Measurements from ENCODE around the gene ABT1.
A peak's percentile ranks its signal among the peaks of the same experiment; 100 is the strongest.

The ABT1 gene

GRCh38 chr6:26609463-26609862 lies 12.7 kb downstream of the ABT1 start:
- TF ChIP-seq FOXK2 (IDR thresholded peaks at IDR 0.05) (no peak), HDGF (IDR thresholded peaks at IDR 0.05; ENCODE audit: borderline replicate concordance) (no peak), FOXM1 (IDR thresholded peaks at IDR 0.05; ENCODE audit: borderline replicate concordance) (no peak), SP1 (IDR thresholded peaks at IDR 0.05) (no peak), PKNOX1 (IDR thresholded peaks at IDR 0.05) (peak; percentile 43)
- no peak for DNase-seq (ENCODE audit: extremely low spot score)
- ChIA-PET CTCF (no interaction called here), POLR2A (no interaction called here)

GRCh38 chr6:26611599-26611998 lies 14.8 kb downstream of the ABT1 start:
- DNase-seq (ENCODE audit: extremely low spot score), result no peak
- CTCF ChIA-PET, result no interaction called here
- TF ChIP-seq SUZ12 (IDR thresholded peaks at IDR 0.05) (no peak), FOXA1 (IDR thresholded peaks at IDR 0.05) (no peak)
- POLR2A ChIA-PET, result no interaction called here

- POLR2A ChIA-PET, result no interaction called here
- no peak for DNase-seq (ENCODE audit: extremely low spot score)
- CTCF ChIA-PET, result no interaction called here
Measured at GRCh38 chr6:26613201-26613600, 16.4 kb downstream of the ABT1 start.

GRCh38 chr6:26613689-26614683 lies 17.2 kb downstream of the ABT1 start:
- TF ChIP-seq ZNF384 (IDR thresholded peaks at IDR 0.05), result no peak
- no peak for TF ChIP-seq TARDBP (IDR thresholded peaks at IDR 0.05)
- TF ChIP-seq LEF1 (IDR thresholded peaks at IDR 0.05; ENCODE audit: borderline replicate concordance), result no peak
- no peak for DNase-seq (ENCODE audit: extremely low spot score)
- ChIA-PET CTCF (no interaction called here), POLR2A (no interaction called here)

More at GRCh38 chr6:26613201-26613600, 16.4 kb downstream of the ABT1 start:
- TF ChIP-seq FOXK2 (IDR thresholded peaks at IDR 0.05), result no peak
- TF ChIP-seq ZNF384 (IDR thresholded peaks at IDR 0.05), result no peak
- TF ChIP-seq L3MBTL2 (conservative IDR thresholded peaks at IDR 0.05), result no peak
- no peak for TF ChIP-seq FOXA1 (IDR thresholded peaks at IDR 0.05)
- no peak for TF ChIP-seq SUZ12 (IDR thresholded peaks at IDR 0.05)
- no peak for TF ChIP-seq PKNOX1 (IDR thresholded peaks at IDR 0.05)
- no peak for TF ChIP-seq HDGF (IDR thresholded peaks at IDR 0.05; ENCODE audit: borderline replicate concordance)
- no peak for TF ChIP-seq TARDBP (IDR thresholded peaks at IDR 0.05)
- TF ChIP-seq ARNT (IDR thresholded peaks at IDR 0.05), result no peak
- no peak for TF ChIP-seq CTBP1 (IDR thresholded peaks at IDR 0.05; ENCODE audit: borderline replicate concordance)
- no peak for TF ChIP-seq NFRKB (IDR thresholded peaks at IDR 0.05)
- no peak for TF ChIP-seq SP1 (IDR thresholded peaks at IDR 0.05)
- TF ChIP-seq FOXM1 (IDR thresholded peaks at IDR 0.05; ENCODE audit: borderline replicate concordance), result no peak
- no peak for TF ChIP-seq ELF4 (IDR thresholded peaks at IDR 0.05)
- TF ChIP-seq BHLHE40 (IDR thresholded peaks at IDR 0.05; ENCODE audit: borderline replicate concordance), result no peak
- no peak for TF ChIP-seq LEF1 (IDR thresholded peaks at IDR 0.05; ENCODE audit: borderline replicate concordance)

- TF ChIP-seq FOXM1 (IDR thresholded peaks at IDR 0.05; ENCODE audit: borderline replicate concordance) (no peak), SUZ12 (IDR thresholded peaks at IDR 0.05) (no peak), FOXA1 (IDR thresholded peaks at IDR 0.05) (no peak), ARNT (IDR thresholded peaks at IDR 0.05) (no peak), CTBP1 (IDR thresholded peaks at IDR 0.05; ENCODE audit: borderline replicate concordance) (no peak), TARDBP (IDR thresholded peaks at IDR 0.05) (no peak), PKNOX1 (IDR thresholded peaks at IDR 0.05) (no peak), ELF4 (IDR thresholded peaks at IDR 0.05) (no peak), ZNF384 (IDR thresholded peaks at IDR 0.05) (no peak), L3MBTL2 (conservative IDR thresholded peaks at IDR 0.05) (no peak), LEF1 (IDR thresholded peaks at IDR 0.05; ENCODE audit: borderline replicate concordance) (no peak)
- ChIA-PET POLR2A (no interaction called here), CTCF (no interaction called here)
- no peak for DNase-seq (ENCODE audit: extremely low spot score)
Measured at GRCh38 chr6:26623339-26623859, 26.6 kb downstream of the ABT1 start.

- DNase-seq (ENCODE audit: extremely low spot score), result no peak
- no peak for TF ChIP-seq FOXA1 (IDR thresholded peaks at IDR 0.05)
- no peak for TF ChIP-seq FOXK2 (IDR thresholded peaks at IDR 0.05)
- TF ChIP-seq ARNT (IDR thresholded peaks at IDR 0.05), result no peak
- no peak for TF ChIP-seq ZNF384 (IDR thresholded peaks at IDR 0.05)
- no peak for TF ChIP-seq PKNOX1 (IDR thresholded peaks at IDR 0.05)
- TF ChIP-seq SP1 (IDR thresholded peaks at IDR 0.05), result no peak
- TF ChIP-seq ELF4 (IDR thresholded peaks at IDR 0.05), result no peak
- TF ChIP-seq HDGF (IDR thresholded peaks at IDR 0.05; ENCODE audit: borderline replicate concordance), result no peak
- no peak for TF ChIP-seq SUZ12 (IDR thresholded peaks at IDR 0.05)
- no peak for TF ChIP-seq L3MBTL2 (conservative IDR thresholded peaks at IDR 0.05)
- TF ChIP-seq BHLHE40 (IDR thresholded peaks at IDR 0.05; ENCODE audit: borderline replicate concordance), result no peak
- no peak for TF ChIP-seq CTBP1 (IDR thresholded peaks at IDR 0.05; ENCODE audit: borderline replicate concordance)
- no peak for TF ChIP-seq TARDBP (IDR thresholded peaks at IDR 0.05)
- TF ChIP-seq LEF1 (IDR thresholded peaks at IDR 0.05; ENCODE audit: borderline replicate concordance), result no peak
- no peak for TF ChIP-seq FOXM1 (IDR thresholded peaks at IDR 0.05; ENCODE audit: borderline replicate concordance)
- no peak for TF ChIP-seq NFRKB (IDR thresholded peaks at IDR 0.05)
- POLR2A ChIA-PET, result no interaction called here
- CTCF ChIA-PET, result interaction anchor here (0.6 kb wide), 1 partner anchor 399 kb away, joined by 3 read pairs; no protein-coding TSS in a partner anchor
Measured at GRCh38 chr6:26624557-26624956, 27.8 kb downstream of the ABT1 start.

Data from HEK293T (cell line).